ENCODE data around the gene KSR2.

DNA sequence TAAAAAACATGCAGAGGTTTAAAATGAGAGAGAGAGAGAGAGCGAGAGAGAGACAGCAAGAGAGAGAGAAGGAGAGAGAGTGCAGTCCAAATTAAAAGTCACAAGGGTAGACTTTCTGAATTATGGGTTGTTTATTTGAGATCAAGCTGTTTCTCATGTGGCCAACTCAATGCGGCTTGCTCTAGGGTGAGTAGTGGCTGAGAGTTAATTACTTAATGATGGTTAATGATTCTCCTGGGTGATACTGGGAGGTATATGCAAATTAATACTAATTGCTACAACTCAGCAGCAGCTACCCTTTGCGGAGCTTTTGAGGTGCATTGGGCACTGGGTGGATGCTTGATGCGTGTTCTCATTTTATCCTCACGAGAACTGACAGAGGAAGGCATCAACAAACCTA is 485.3 kb downstream of the KSR2 start:
- TF ChIP-seq EP300 (IDR thresholded peaks at IDR 0.05) = no peak
- TF ChIP-seq, protein P1, sequence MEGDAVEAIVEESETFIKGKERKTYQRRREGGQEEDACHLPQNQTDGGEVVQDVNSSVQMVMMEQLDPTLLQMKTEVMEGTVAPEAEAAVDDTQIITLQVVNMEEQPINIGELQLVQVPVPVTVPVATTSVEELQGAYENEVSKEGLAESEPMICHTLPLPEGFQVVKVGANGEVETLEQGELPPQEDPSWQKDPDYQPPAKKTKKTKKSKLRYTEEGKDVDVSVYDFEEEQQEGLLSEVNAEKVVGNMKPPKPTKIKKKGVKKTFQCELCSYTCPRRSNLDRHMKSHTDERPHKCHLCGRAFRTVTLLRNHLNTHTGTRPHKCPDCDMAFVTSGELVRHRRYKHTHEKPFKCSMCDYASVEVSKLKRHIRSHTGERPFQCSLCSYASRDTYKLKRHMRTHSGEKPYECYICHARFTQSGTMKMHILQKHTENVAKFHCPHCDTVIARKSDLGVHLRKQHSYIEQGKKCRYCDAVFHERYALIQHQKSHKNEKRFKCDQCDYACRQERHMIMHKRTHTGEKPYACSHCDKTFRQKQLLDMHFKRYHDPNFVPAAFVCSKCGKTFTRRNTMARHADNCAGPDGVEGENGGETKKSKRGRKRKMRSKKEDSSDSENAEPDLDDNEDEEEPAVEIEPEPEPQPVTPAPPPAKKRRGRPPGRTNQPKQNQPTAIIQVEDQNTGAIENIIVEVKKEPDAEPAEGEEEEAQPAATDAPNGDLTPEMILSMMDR (IDR thresholded peaks at IDR 0.05) = no peak
- TF ChIP-seq POLR2AphosphoS5 (IDR thresholded peaks at IDR 0.05) = no peak
- no peak for TF ChIP-seq POLR2A (IDR thresholded peaks at IDR 0.05; ENCODE audit: low read depth)
